GM12891 (cell line): ENCODE data around the gene CACNB4.

ENCODE experiments used
- POLR2A ChIP-seq: IDR thresholded peaks from 2 replicates; pipeline ENCODE4 v1.6.1; 2011; ENCODE audit warnings: low read depth, low read length, control low read depth
- POLR2AphosphoS5 ChIP-seq: IDR thresholded peaks from 2 replicates; pipeline ENCODE4 v1.6.1; 2011; ENCODE audit warnings: low read depth, low read length, control low read depth
- POU2F2 ChIP-seq: IDR thresholded peaks from 2 replicates; pipeline ENCODE4 v1.6.1; 2011; ENCODE audit warnings: low read depth, mild to moderate bottlenecking, control low read depth, low read length, moderate library complexity
- SPI1 ChIP-seq: IDR thresholded peaks from 2 replicates; pipeline ENCODE4 v1.6.1; 2011; ENCODE audit warnings: low read depth, low read length, control low read depth
- TAF1 ChIP-seq: IDR thresholded peaks from 2 replicates; pipeline ENCODE4 v1.6.1; 2011; ENCODE audit warnings: low read depth, low read length, control low read depth

DNA sequence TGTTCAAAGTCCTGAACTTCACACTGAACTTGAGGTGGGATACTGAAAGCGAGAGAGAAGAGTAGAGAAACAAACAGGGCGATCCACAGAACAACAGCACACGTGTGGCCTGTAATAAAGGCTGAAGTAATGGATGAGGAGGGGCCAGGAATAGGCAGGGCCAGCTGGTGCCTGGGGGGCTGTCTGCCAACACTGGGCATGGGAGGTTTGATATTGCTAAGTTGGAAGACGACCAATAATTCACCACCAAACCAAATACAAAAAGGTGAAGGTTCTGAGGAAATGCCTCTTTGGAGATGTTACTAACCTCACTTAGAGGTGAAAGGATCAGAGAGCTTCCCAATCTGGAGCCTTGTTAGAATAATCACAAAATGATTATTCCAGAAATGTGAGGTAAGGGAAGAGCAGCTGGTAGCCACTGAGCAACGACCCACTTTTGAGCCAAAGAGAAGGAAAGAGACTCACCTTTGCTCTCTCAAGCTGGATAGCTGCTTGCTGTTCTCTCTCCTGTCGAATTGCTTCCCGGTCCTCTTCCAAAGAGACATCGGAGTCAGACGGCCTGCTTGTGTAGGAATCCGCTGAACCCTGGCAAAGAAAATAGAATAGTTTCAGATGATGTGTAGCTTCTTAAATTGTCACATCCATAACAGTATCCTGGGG lies 215.9 kb downstream of the CACNB4 start:
- TF ChIP-seq TAF1: no peak
- no peak for TF ChIP-seq POLR2A
- TF ChIP-seq POLR2AphosphoS5: no peak
- TF ChIP-seq SPI1: no peak
- no peak for TF ChIP-seq POU2F2
